Natural killer cell (primary cell): Measurements from ENCODE around the gene MAP3K7CL. TPM values are rescaled to one million over a fixed set of nuclear protein-coding genes. Genes with fewer than 3 reads are reported as not detected.
A peak's percentile ranks its signal among the peaks of the same experiment; 100 is the strongest.
"Not testable (repeated sequence)": the region's sequence is repeated elsewhere in the genome, so short reads cannot be mapped to it uniquely, and the experiment has no call there.

ENCODE experiments used
- ATAC-seq, 3 donors: fragments of 150-1000 bp in 2 of 3; fragments of 200-7000 bp in 1 of 3; cut with Tn5 transposase; 1 replicate in 1 of 3; 2 replicates in 2 of 3; pipeline ENCODE4 v1.10.0; 2021; ENCODE audit warnings: mild to moderate bottlenecking in 2 of 3, moderate library complexity in 2 of 3
- DNase-seq, 2 donors: peaks; one replicate each; pipeline versions ENCODE4 v3.0.0 to v3.0.0-alpha.2; 2013 to 2021; ENCODE audit warnings: mixed read lengths in 1 of 2
- H3K27ac ChIP-seq: one replicate; pipeline ENCODE4 v1.5.1; 2013; ENCODE audit warnings: mild to moderate bottlenecking, low read length
- H3K27me3 ChIP-seq: one replicate; pipeline ENCODE4 v1.6.1; 2013; ENCODE audit warnings: low read length; ENCODE audit not compliant: control insufficient read depth, insufficient read depth
- H3K36me3 ChIP-seq: one replicate; pipeline ENCODE4 v1.6.1; 2013; ENCODE audit warnings: low read length; ENCODE audit not compliant: control insufficient read depth, insufficient read depth
- H3K4me1 ChIP-seq: one replicate; pipeline ENCODE4 v1.6.1; 2013; ENCODE audit warnings: low read length; ENCODE audit not compliant: control insufficient read depth, insufficient read depth
- H3K4me3 ChIP-seq: one replicate; pipeline ENCODE4 v1.5.1; 2013; ENCODE audit warnings: low read length
- H3K9me3 ChIP-seq: one replicate; pipeline ENCODE4 v1.6.1; 2013; ENCODE audit warnings: low read length; ENCODE audit not compliant: control insufficient read depth, insufficient read depth
- H3K27ac Mint-ChIP-seq, 2 donors: one replicate each; pipeline ENCODE4 v1.8.0; 2022; ENCODE audit warnings: mild to moderate bottlenecking in 2 of 2, mixed read lengths in 2 of 2, moderate library complexity in 1 of 2
- H3K27me3 Mint-ChIP-seq, 2 donors: one replicate each; pipeline ENCODE4 v1.8.0; 2022; ENCODE audit warnings: low read depth in 2 of 2, mixed read lengths in 2 of 2
- H3K36me3 Mint-ChIP-seq: one replicate; pipeline ENCODE4 v1.8.0; 2022; ENCODE audit warnings: mixed read lengths
- H3K4me1 Mint-ChIP-seq, 2 donors: one replicate each; pipeline ENCODE4 v1.8.0; 2022; ENCODE audit warnings: mixed read lengths in 2 of 2
- H3K4me3 Mint-ChIP-seq: one replicate; pipeline ENCODE4 v1.8.0; 2022; ENCODE audit warnings: mild to moderate bottlenecking, moderate library complexity, mixed read lengths
- H3K9me3 Mint-ChIP-seq, 2 donors: one replicate each; pipeline ENCODE4 v1.8.0; 2022; ENCODE audit warnings: mixed read lengths in 2 of 2
- CTCF ChIP-seq: fragments of 200-600 bp; IDR thresholded peaks from one replicate; pipeline ENCODE4 v1.8.0; 2022; ENCODE audit warnings: antibody characterized with exemption
- WGBS: methylation state at CpG from one replicate; pipeline ENCODE4 v1.1.7; 2013; ENCODE audit warnings: missing lambda C conversion rate; ENCODE audit not compliant: insufficient coverage; 5-methylcytosine and 5-hydroxymethylcytosine counted together
- intact Hi-C: fragments of 100-400 bp; cut with micrococcal nuclease; formaldehyde crosslinking; loops from one replicate; pipeline ENCODE4 v1.14.2; 2022
- total RNA-seq, 4 donors: library from RNA; stranded (reverse); fragments of 120-200 nt in 1 of 4; gene quantifications; one replicate each; pipeline versions ENCODE4 v1.2.3 to v1.2.4, GENCODE V29; 2013 to 2022

MAP3K7CL gene
- total RNA-seq, 3 donors from 2014 or later (not counting 1 experiment from before 2014, with no cell fraction given) = 7.0 to 16.3 (median 11.5) TPM

GRCh38 chr21:29157080-29157479 is 26.6 kb downstream of the MAP3K7CL start:
- Histone ChIP-seq H3K4me1 (no peaks in the 10 kb centered on the region), H3K27ac (no peak overlapping the region), H3K4me3 (no peak overlapping the region), H3K9me3 (no peaks in the 10 kb centered on the region), H3K36me3 (no peaks in the 10 kb centered on the region), H3K27me3 (no peaks in the 10 kb centered on the region)
- H3K4me3 Mint-ChIP-seq = no peak overlapping the region
- H3K27ac Mint-ChIP-seq = no peak overlapping the region
- peaks cover 0 to 3% of the 10 kb centered on the region in 2 donors for H3K27me3 Mint-ChIP-seq
- no peak for ATAC-seq
- no peak for TF ChIP-seq CTCF
- H3K9me3 Mint-ChIP-seq = no peaks in the 10 kb centered on the region
- H3K4me1 Mint-ChIP-seq = peaks cover 0 to 5% of the 10 kb centered on the region in 2 donors
- intact Hi-C loops = no loop called here
- WGBS = no CpG with 5 or more reads among the region's 2 CpGs
- no peak for DNase-seq
- H3K36me3 Mint-ChIP-seq = no peaks in the 10 kb centered on the region

- H3K36me3 Mint-ChIP-seq = no peaks in the 10 kb centered on the region
- H3K27ac ChIP-seq = no peak overlapping the region
- no peak for ATAC-seq
- no peaks in the 10 kb centered on the region for H3K27me3 ChIP-seq
- intact Hi-C loops = no loop called here
- no peaks in the 10 kb centered on the region for H3K36me3 ChIP-seq
- no peaks in the 10 kb centered on the region for H3K9me3 Mint-ChIP-seq
- no peak overlapping the region for H3K4me3 ChIP-seq
- no peaks in the 10 kb centered on the region for H3K9me3 ChIP-seq
- DNase-seq = no peak
- H3K4me1 ChIP-seq = peaks cover 3% of the 10 kb centered on the region
- TF ChIP-seq CTCF = no peak
- 93% methylated on average over 4 of the region's 4 CpGs for WGBS
- H3K4me3 Mint-ChIP-seq = no peak overlapping the region
- H3K27ac Mint-ChIP-seq = no peak overlapping the region
- H3K4me1 Mint-ChIP-seq = peaks cover 0 to 5% of the 10 kb centered on the region in 2 donors
- H3K27me3 Mint-ChIP-seq = peaks cover 0 to 3% of the 10 kb centered on the region in 2 donors
Observed at GRCh38 chr21:29159842-29160241, 29.4 kb downstream of the MAP3K7CL start.

GRCh38 chr21:29162825-29163224 is 32.4 kb downstream of the MAP3K7CL start:
- H3K36me3 ChIP-seq, H3K36me3 Mint-ChIP-seq, H3K9me3 ChIP-seq, intact Hi-C loops, H3K4me3 Mint-ChIP-seq, H3K4me1 Mint-ChIP-seq, H3K9me3 Mint-ChIP-seq, H3K4me1 ChIP-seq, H3K27me3 ChIP-seq, H3K27ac ChIP-seq, H3K4me3 ChIP-seq, DNase-seq, ATAC-seq, H3K27me3 Mint-ChIP-seq: not testable (repeated sequence)
- 98% methylated on average over 5 of the region's 9 CpGs for WGBS
- H3K27ac Mint-ChIP-seq = peak overlapping the region in 1 of 2 donors; percentile 53

GRCh38 chr21:29163341-29164115 is 33.1 kb downstream of the MAP3K7CL start:
- H3K27ac Mint-ChIP-seq = peak overlapping the region in 1 of 2 donors; percentile 53
- no peaks in the 10 kb centered on the region for H3K27me3 Mint-ChIP-seq
- no peaks in the 10 kb centered on the region for H3K4me1 Mint-ChIP-seq
- no peaks in the 10 kb centered on the region for H3K36me3 Mint-ChIP-seq
- no peaks in the 10 kb centered on the region for H3K27me3 ChIP-seq
- no peaks in the 10 kb centered on the region for H3K9me3 Mint-ChIP-seq
- intact Hi-C loops = no loop called here
- 91% methylated on average over 6 of the region's 9 CpGs for WGBS
- no peak overlapping the region for H3K4me3 Mint-ChIP-seq
- H3K27ac ChIP-seq = peak overlapping the region; percentile 50
- H3K9me3 ChIP-seq = no peaks in the 10 kb centered on the region
- peaks cover 3% of the 10 kb centered on the region for H3K4me1 ChIP-seq
- no peak for TF ChIP-seq CTCF
- H3K36me3 ChIP-seq = no peaks in the 10 kb centered on the region
- no peak for ATAC-seq
- DNase-seq = no peak
- no peak overlapping the region for H3K4me3 ChIP-seq
